ENCODE results near the gene SPC25. TPM values are rescaled to one million over a fixed set of nuclear protein-coding genes. Genes with fewer than 3 reads are reported as not detected.

Gene SPC25
- total RNA-seq, 1 donor, result 7.3 TPM

DNA sequence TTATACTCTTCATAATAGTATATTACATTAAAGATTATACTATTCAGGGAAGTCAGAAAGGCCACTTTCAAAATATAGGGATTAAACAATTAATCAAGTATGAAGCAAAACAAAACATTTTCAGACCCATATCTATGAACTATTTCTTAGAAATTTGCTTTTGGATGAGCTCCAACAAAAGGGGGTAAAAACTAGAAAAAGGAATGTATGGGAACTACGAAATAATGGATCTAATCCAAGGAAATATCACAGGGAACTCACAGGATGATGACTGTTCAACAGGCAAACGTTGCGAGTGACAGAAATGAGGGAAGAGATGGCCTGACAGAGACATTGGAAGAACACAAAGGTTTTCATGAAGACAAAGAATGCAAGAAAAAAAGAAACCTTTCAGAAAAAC, 38.8 kb upstream of the SPC25 start:
- TF ChIP-seq, protein P1, sequence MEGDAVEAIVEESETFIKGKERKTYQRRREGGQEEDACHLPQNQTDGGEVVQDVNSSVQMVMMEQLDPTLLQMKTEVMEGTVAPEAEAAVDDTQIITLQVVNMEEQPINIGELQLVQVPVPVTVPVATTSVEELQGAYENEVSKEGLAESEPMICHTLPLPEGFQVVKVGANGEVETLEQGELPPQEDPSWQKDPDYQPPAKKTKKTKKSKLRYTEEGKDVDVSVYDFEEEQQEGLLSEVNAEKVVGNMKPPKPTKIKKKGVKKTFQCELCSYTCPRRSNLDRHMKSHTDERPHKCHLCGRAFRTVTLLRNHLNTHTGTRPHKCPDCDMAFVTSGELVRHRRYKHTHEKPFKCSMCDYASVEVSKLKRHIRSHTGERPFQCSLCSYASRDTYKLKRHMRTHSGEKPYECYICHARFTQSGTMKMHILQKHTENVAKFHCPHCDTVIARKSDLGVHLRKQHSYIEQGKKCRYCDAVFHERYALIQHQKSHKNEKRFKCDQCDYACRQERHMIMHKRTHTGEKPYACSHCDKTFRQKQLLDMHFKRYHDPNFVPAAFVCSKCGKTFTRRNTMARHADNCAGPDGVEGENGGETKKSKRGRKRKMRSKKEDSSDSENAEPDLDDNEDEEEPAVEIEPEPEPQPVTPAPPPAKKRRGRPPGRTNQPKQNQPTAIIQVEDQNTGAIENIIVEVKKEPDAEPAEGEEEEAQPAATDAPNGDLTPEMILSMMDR (IDR thresholded peaks at IDR 0.05; ENCODE audit: insufficient read depth, low read depth, low read length), result no peak
- DNase-seq (ENCODE audit: low read depth), result no peak
- H3K4me3 ChIP-seq (ENCODE audit: low read depth, low read length), result no peak overlapping the region

DNA sequence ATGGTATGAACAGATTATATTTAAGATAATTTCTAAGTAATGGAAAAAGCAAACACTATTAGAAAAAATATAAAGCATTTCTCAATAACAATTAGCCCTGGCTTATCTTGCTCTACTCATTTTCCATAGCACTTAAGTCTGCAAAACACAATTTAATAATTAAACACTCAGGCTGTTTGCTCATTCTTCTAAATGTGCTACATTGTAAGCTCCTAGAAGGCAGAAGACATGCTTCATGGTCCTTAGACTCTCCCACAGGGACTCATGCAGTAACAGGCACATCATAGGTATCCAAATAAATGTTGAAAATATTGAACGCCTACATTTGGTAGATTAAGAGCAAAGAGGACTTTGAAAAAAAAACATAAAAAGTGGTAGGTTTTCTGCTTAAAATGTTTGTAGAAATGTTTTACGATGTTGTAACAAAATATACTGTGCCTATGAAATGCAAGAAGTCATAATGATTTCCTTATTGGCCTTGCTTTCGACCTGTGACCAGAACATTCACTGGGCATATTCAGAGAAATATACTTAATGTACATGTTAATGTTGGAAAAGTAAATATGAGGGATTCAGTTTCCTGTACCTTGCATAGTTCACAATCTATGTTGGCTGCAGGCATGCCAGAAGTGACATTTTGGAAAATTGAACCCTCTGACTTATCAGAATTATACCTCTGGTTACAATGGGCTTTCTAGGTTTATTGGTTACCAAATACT, 38.0 kb upstream of the SPC25 start:
- TF ChIP-seq, protein P1 (IDR thresholded peaks at IDR 0.05; ENCODE audit: insufficient read depth, low read depth, low read length), result no peak
- H3K4me3 ChIP-seq (ENCODE audit: low read depth, low read length), result no peak overlapping the region
- no peak for DNase-seq (ENCODE audit: low read depth)

DNA sequence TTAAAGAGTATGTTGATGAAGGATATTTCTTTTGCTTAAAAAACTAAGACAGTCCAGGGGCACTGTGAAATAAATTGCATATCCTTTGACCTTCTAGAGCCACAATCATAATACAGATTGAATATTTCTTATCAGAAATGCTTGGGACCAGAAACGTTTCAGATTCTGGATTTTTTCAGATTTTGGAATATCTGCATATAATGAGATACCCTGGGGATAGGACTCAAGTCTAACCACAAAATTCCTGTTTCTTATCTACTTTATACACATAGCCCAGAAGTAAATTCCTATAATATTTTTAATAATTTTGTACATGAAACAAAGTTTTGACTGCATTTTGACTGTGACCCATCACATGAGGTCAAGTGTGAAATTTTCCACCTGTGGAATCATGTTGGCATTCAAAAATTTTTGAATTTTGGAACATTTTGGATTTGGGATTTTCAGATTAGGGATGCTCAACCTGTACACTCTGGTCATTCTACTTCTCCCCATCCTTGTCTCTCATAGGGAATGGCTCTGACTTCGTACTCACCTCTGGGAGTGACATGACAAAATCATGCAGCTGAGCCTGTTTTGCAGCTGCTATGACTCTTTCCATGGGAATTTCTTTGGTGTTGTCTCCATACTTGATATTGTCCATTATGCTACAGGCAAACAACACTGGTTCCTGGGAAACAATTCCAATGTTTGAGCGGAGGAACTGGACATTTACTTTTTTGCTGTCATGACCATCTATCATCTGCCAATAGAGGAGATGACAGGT, 36.6 kb upstream of the SPC25 start:
- no peak overlapping the region for H3K4me3 ChIP-seq (ENCODE audit: low read depth, low read length)
- TF ChIP-seq, protein P1 (IDR thresholded peaks at IDR 0.05; ENCODE audit: insufficient read depth, low read depth, low read length), result no peak
- no peak for DNase-seq (ENCODE audit: low read depth)

DNA sequence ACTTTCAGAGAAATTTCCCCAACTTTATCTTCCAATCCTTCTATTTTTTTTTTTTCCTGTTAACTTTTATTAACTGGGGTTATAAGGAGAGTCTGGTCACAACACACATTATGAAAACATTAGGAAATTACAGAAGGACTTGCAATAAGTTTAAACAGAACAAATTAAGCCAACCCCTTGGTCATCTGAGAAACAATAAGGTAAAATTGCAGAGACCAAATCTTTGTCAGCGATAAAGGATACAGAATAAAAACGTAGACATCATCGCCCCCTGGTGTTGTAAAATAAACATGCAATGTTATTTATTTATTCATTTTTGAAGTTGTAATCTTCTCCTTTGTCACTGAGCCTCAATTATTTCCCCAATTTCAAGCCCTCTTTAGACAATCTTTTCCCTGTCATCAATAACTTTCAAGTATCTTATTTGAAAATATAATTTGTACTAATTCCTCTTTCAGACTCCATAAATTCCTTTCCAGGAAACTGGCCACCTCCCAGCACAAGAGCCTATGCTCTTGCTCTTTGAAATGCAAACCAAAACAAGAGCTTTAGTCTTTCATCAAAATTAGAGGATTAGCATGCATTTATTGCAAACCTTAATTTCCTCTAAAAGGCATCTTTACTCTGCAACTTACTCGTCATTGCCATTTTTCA, 30.4 kb upstream of the SPC25 start:
- TF ChIP-seq, protein P1 (IDR thresholded peaks at IDR 0.05; ENCODE audit: insufficient read depth, low read depth, low read length), result peak; percentile 52
- H3K4me3 ChIP-seq (ENCODE audit: low read depth, low read length), result no peak overlapping the region
- DNase-seq (ENCODE audit: low read depth), result peak; percentile 43

DNA sequence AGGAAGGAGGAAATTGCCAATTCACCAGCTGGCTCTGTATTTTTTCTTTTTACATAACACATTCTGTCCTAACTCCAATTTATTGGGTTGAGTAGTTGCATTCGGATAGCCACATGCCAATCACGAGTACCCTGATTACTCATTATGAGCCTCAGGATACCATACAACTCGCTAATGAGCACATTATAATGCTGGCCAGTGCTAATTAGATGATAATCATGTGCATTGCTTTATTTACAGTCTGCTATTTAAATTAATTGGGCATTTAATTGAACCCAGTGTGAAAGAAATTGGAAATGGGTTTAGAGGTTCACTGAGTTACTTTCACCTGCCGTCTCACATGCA, 26.1 kb upstream of the SPC25 start:
- TF ChIP-seq, protein P1 (IDR thresholded peaks at IDR 0.05; ENCODE audit: insufficient read depth, low read depth, low read length), result no peak
- no peak overlapping the region for H3K4me3 ChIP-seq (ENCODE audit: low read depth, low read length)
- no peak for DNase-seq (ENCODE audit: low read depth)

DNA sequence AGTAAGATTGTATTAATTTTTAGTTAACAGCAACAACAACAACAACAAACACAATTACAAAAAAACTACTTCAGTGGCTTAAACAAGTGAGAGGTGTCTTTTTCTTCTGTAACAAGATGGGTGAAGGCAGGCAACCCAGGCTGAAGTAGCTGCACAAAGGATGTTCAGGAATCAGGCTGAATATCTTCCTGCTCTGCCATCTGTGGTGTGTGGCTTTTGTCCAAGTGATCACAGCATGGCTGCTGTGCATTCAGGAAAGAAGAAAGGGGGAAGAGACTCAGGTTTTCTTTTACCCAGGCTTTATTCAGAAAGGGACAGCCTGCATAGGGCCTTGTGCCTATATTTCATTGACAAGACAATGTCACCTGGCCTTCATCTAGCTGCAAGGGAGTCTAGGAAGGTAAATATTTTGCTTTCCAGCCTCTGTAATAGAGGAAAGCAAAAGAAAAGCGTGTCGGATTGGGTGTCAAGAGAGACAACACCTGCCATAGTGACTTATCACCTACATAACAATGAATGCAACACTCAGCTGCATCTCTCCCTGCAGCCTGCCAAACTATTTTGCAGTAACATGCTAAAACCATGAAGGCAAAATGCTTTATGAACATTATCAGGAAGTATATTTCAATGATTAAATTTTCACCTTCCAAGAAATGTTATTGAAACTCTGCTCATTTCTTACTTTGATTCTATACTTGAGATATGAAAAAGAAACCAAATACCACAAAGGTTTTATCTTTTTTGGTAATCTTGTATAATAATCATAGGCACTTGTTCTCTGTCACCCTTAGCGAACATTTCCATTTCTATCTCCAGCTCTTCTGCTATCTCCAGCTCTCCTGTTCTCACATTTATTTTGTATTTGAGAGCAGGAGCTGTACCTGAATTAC, 25.5 kb upstream of the SPC25 start:
- H3K4me3 ChIP-seq (ENCODE audit: low read depth, low read length), result no peak overlapping the region
- TF ChIP-seq, protein P1 (IDR thresholded peaks at IDR 0.05; ENCODE audit: insufficient read depth, low read depth, low read length), result no peak
- DNase-seq (ENCODE audit: low read depth), result no peak

Data from fibroblast of villous mesenchyme (primary cell).